ENCODE measurements around the gene DNER.

- TF ChIP-seq CTCF (IDR thresholded peaks at IDR 0.05) (no peak), POLR2A (IDR thresholded peaks at IDR 0.05) (no peak)
These were observed 292.3 kb downstream of the DNER start for GRCh38 chr2:229422063-229422462.
